GM12865 (cell line): ENCODE results near the gene ST7.

Source experiments
- DNase-seq: peaks from one replicate; pipeline ENCODE4 v3.0.0; 2010; ENCODE audit warnings: low read depth
- H3K4me3 ChIP-seq: 2 replicates; pipeline ENCODE4 v1.5.1; 2011; ENCODE audit warnings: mild to moderate bottlenecking, low read depth, low read length, control low read depth
- TF ChIP-seq, protein P1 (sequence below): IDR thresholded peaks from 2 replicates; pipeline ENCODE4 v1.5.1; 2011; ENCODE audit warnings: low read length, control low read depth, low read depth, inconsistent platforms; ENCODE audit not compliant: insufficient read depth; ENCODE audit errors: missing control alignments

The ST7 gene

GRCh38 chr7:117208257-117208656, 255.0 kb downstream of the ST7 start:
- H3K4me3 ChIP-seq = no peak overlapping the region
- no peak for DNase-seq
- TF ChIP-seq, protein P1, sequence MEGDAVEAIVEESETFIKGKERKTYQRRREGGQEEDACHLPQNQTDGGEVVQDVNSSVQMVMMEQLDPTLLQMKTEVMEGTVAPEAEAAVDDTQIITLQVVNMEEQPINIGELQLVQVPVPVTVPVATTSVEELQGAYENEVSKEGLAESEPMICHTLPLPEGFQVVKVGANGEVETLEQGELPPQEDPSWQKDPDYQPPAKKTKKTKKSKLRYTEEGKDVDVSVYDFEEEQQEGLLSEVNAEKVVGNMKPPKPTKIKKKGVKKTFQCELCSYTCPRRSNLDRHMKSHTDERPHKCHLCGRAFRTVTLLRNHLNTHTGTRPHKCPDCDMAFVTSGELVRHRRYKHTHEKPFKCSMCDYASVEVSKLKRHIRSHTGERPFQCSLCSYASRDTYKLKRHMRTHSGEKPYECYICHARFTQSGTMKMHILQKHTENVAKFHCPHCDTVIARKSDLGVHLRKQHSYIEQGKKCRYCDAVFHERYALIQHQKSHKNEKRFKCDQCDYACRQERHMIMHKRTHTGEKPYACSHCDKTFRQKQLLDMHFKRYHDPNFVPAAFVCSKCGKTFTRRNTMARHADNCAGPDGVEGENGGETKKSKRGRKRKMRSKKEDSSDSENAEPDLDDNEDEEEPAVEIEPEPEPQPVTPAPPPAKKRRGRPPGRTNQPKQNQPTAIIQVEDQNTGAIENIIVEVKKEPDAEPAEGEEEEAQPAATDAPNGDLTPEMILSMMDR = no peak

- no peak overlapping the region for H3K4me3 ChIP-seq
- DNase-seq = no peak
- TF ChIP-seq, protein P1 = no peak
These were observed 257.1 kb downstream of the ST7 start for GRCh38 chr7:117210397-117210796.

- TF ChIP-seq, protein P1 = no peak
- no peak overlapping the region for H3K4me3 ChIP-seq
- DNase-seq = no peak
These were observed 257.6 kb downstream of the ST7 start for GRCh38 chr7:117210908-117211307.

- no peak overlapping the region for H3K4me3 ChIP-seq
- TF ChIP-seq, protein P1 = no peak
- no peak for DNase-seq
These were observed 258.3 kb downstream of the ST7 start for GRCh38 chr7:117211614-117212013.

- DNase-seq = peak; percentile 74
- TF ChIP-seq, protein P1 = peak; percentile 90
- no peak overlapping the region for H3K4me3 ChIP-seq
These were observed 259.9 kb downstream of the ST7 start for GRCh38 chr7:117212969-117213877.

DNA sequence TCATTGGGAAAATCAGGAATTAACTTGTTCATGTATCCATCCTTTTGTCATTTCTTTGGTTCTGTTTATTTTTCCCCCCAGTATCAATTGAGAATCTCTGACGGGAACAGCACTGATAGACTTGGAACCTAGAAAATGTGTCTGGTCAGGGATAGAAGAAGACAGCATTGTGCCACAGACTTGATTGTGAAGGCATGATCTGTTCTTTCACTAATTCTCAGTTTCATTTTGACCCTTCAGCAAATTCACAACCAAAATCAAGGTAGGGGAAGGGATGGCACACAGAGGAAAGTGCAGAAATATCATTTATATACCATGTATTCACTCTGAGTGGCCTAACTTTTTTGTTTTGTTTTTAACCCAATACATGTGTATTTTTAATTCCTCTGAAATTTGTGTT, 262.7 kb downstream of the ST7 start:
- no peak overlapping the region for H3K4me3 ChIP-seq
- TF ChIP-seq, protein P1 = no peak
- no peak for DNase-seq
